OCI-LY1 (cell line): ENCODE measurements around the gene ST3GAL3.

ENCODE experiments used
- EZH2 ChIP-seq: fragments of 200-600 bp; sonication (generic), shearing (Covaris generic); IDR thresholded peaks from 2 replicates; pipeline ENCODE4 v1.8.0; 2017; ENCODE audit warnings: borderline replicate concordance, mixed run types, mild to moderate bottlenecking, antibody characterized with exemption, low read length, moderate library complexity, mixed read lengths
- TF ChIP-seq, protein P1 (sequence below): fragments of 200-600 bp; sonication (generic), shearing (Covaris generic); IDR thresholded peaks from 2 replicates; pipeline ENCODE4 v1.5.1; 2017; ENCODE audit warnings: mild to moderate bottlenecking, antibody characterized with exemption, low read length, moderate library complexity, mixed read lengths

DNA sequence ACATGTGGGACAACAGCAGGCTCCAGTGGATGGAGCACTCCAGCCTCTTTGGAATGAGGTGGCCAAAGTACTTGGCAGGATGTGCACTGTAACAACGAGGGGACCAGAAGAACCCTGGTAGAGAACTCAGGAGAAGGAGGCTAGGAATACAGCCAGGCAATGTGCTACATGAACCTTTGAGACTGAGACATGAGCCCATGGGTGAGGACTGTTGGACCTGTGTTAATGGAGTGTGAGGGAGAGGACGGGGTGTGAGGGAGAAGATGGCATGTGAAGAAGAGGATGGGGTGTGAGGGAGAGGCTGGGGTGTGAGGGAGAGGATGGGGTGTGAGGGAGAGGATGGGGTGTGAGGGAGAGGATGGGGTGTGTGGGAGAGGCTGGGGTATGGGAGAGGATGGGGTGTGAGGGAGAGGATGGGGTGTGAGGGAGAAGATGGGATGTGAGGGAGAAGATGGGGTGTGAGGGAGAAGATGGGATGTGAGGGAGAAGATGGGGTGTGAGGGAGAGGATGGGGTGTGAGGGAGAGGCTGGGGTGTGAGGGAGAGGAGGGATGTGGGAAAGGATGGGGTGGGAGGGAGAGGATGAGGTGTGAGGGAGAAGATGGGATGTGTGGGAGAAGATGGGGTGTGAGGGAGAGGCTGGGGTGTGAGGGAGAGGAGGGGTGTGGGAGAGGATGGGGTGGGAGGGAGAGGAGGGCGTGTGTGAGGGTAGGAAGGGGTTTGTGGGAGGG, 164.0 kb downstream of the ST3GAL3 start:
- no peak for TF ChIP-seq EZH2
- TF ChIP-seq, protein P1, sequence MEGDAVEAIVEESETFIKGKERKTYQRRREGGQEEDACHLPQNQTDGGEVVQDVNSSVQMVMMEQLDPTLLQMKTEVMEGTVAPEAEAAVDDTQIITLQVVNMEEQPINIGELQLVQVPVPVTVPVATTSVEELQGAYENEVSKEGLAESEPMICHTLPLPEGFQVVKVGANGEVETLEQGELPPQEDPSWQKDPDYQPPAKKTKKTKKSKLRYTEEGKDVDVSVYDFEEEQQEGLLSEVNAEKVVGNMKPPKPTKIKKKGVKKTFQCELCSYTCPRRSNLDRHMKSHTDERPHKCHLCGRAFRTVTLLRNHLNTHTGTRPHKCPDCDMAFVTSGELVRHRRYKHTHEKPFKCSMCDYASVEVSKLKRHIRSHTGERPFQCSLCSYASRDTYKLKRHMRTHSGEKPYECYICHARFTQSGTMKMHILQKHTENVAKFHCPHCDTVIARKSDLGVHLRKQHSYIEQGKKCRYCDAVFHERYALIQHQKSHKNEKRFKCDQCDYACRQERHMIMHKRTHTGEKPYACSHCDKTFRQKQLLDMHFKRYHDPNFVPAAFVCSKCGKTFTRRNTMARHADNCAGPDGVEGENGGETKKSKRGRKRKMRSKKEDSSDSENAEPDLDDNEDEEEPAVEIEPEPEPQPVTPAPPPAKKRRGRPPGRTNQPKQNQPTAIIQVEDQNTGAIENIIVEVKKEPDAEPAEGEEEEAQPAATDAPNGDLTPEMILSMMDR, result no peak
